WTC11 (cell line): Measurements from ENCODE around the gene CLMP. TPM values are rescaled to one million over a fixed set of nuclear protein-coding genes. Genes with fewer than 3 reads are reported as not detected.

Source experiments
- ATAC-seq: fragments of 200-7000 bp; cut with Tn5 transposase; 2 replicates; pipeline ENCODE4 v1.10.0; 2021; ENCODE audit warnings: mild to moderate bottlenecking, moderate library complexity
- CTCF ChIA-PET: fragments of 300-600 bp; sonication (Branson Sonifier 250); formaldehyde crosslinking; loops from one replicate; lab custom pipeline; 2021; ENCODE audit warnings: antibody characterized with exemption; lab: Charles Lee
- POLR2A ChIA-PET: fragments of 350-600 bp; sonication (Branson Sonifier 250); formaldehyde crosslinking; loops from one replicate; lab custom pipeline; 2021; ENCODE audit warnings: antibody characterized with exemption; lab: Charles Lee
- DNase-seq: peaks from one replicate; pipeline ENCODE4 v3.0.0; 2021; ENCODE audit warnings: low spot score
- H3K27ac Mint-ChIP-seq: 2 replicates; pipeline ENCODE4 v1.8.0; 2021; ENCODE audit warnings: mixed read lengths
- H3K27me3 Mint-ChIP-seq: 2 replicates; pipeline ENCODE4 v1.8.0; 2021; ENCODE audit warnings: low read depth, mild to moderate bottlenecking, moderate library complexity, mixed read lengths
- H3K36me3 Mint-ChIP-seq: 2 replicates; pipeline ENCODE4 v1.8.0; 2021; ENCODE audit warnings: mixed read lengths
- H3K4me1 Mint-ChIP-seq: 2 replicates; pipeline ENCODE4 v1.8.0; 2022; ENCODE audit warnings: mixed read lengths
- H3K4me3 Mint-ChIP-seq: 2 replicates; pipeline ENCODE4 v1.8.0; 2021; ENCODE audit warnings: mild to moderate bottlenecking, moderate library complexity, mixed read lengths
- H3K9me3 Mint-ChIP-seq: 2 replicates; pipeline ENCODE4 v1.8.0; 2021; ENCODE audit warnings: mixed read lengths
- ESRRA ChIP-seq: sonication (generic); formaldehyde crosslinking; IDR thresholded peaks from 2 replicates; pipeline ENCODE4 v1.8.1; 2022; ENCODE audit warnings: mild to moderate bottlenecking, missing genetic modification reagents, borderline replicate concordance
- FOXP1 ChIP-seq: sonication (generic); formaldehyde crosslinking; IDR thresholded peaks from 2 replicates; pipeline ENCODE4 v1.8.0; 2022; ENCODE audit warnings: missing genetic modification reagents, mild to moderate bottlenecking, moderate library complexity, borderline replicate concordance
- GABPB1 ChIP-seq: sonication (generic); formaldehyde crosslinking; IDR thresholded peaks from 2 replicates; pipeline ENCODE4 v1.8.1; 2023; ENCODE audit warnings: mild to moderate bottlenecking, missing genetic modification reagents
- GTF2I ChIP-seq: fragments of 250-450 bp; sonication (Bioruptor Pico); conservative IDR thresholded peaks from 2 replicates; pipeline ENCODE4 v1.4.0; 2021; ENCODE audit warnings: mild to moderate bottlenecking
- RORB ChIP-seq: fragments of 250-450 bp; sonication (Bioruptor Pico); IDR thresholded peaks from 2 replicates; pipeline ENCODE4 v1.9.0; 2021; ENCODE audit warnings: mild to moderate bottlenecking
- TP53 ChIP-seq: sonication (generic); formaldehyde crosslinking; IDR thresholded peaks from 2 replicates; pipeline ENCODE4 v1.8.1; 2023; ENCODE audit warnings: mild to moderate bottlenecking, missing genetic modification reagents
- ZNF416 ChIP-seq: fragments of 250-450 bp; sonication (Bioruptor Pico); IDR thresholded peaks from 2 replicates; pipeline ENCODE4 v1.9.0; 2021; ENCODE audit warnings: mild to moderate bottlenecking, inconsistent platforms
- total RNA-seq: library from RNA; stranded (reverse); gene quantifications from 3 replicates; pipeline ENCODE4 v1.2.3, GENCODE V29; 2021
- TF ChIP-seq, protein P1 (sequence below): fragments of 250-450 bp; sonication (Bioruptor Pico); conservative IDR thresholded peaks from 2 replicates; pipeline ENCODE4 v1.9.0; 2021; ENCODE audit warnings: mild to moderate bottlenecking
- TF ChIP-seq, protein P2 (sequence below): fragments of 250-450 bp; sonication (Bioruptor Pico); IDR thresholded peaks from 2 replicates; pipeline ENCODE4 v1.9.0; 2021; ENCODE audit warnings: mild to moderate bottlenecking
- TF ChIP-seq, protein P3 (sequence below): sonication (generic); formaldehyde crosslinking; IDR thresholded peaks from 2 replicates; pipeline ENCODE4 v1.8.1; 2022; ENCODE audit warnings: mild to moderate bottlenecking, moderate library complexity, missing genetic modification reagents
- TF ChIP-seq, protein P4 (sequence below): sonication (generic); formaldehyde crosslinking; IDR thresholded peaks from 2 replicates; pipeline ENCODE4 v1.8.1; 2023; ENCODE audit warnings: mild to moderate bottlenecking, moderate library complexity, missing genetic modification reagents

CLMP gene
- total RNA-seq, 1 experiment from 2014 or later, result 20.0 TPM

DNA sequence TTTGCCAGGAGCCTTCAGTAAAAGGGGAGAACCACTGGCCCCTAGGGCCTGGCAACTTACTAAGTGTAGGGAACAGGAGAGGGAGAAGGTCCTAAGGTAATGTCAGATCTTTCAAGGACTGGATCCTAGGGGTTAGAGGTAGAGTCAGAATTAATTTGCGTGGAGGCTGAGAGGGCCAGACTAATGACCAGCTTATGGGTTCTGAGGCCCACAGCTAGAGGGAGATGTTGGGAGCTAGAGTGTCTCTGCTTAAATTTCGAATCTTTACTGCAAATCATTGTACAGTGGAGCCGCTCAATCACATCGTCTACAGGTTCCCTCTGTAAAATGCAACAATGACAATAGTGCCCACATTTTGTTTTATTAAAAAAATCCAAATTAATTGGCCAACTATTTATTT, 31.4 kb downstream of the CLMP start (continued):
- TF ChIP-seq, protein P1, sequence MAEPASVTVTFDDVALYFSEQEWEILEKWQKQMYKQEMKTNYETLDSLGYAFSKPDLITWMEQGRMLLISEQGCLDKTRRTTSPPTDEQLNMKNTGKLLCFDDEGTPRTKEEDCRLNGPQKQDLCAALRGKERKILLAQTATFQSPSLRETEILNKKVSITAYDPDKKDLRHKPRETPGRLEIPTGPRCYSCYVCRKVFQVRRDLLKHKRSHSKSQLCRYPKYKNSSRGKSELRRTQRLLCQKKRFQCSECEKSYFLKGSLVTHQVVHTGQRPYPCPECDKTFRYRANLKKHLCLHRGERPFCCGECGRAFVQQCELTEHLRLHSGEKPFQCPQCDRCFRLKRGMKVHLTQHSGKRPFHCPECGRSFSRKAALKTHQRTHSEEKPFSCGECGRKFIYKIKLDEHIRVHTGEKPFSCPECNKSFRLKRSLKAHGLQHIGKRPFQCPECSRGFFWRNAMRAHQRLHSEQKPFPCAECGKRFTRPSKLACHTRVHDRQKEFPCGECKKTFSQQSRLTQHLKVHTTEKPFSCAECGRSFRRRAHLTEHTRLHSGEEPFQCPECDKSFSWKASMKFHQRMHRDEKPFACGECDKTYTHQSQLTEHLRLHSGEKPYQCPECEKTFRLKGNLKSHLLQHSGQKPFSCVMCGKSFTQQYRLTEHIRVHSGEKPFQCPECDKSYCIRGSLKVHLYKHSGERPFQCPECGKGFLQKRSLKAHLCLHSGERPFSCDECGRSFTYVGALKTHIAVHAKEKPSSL (CRISPR knock-in tag), result no peak
- TF ChIP-seq GABPB1, result no peak
- TF ChIP-seq, protein P2, sequence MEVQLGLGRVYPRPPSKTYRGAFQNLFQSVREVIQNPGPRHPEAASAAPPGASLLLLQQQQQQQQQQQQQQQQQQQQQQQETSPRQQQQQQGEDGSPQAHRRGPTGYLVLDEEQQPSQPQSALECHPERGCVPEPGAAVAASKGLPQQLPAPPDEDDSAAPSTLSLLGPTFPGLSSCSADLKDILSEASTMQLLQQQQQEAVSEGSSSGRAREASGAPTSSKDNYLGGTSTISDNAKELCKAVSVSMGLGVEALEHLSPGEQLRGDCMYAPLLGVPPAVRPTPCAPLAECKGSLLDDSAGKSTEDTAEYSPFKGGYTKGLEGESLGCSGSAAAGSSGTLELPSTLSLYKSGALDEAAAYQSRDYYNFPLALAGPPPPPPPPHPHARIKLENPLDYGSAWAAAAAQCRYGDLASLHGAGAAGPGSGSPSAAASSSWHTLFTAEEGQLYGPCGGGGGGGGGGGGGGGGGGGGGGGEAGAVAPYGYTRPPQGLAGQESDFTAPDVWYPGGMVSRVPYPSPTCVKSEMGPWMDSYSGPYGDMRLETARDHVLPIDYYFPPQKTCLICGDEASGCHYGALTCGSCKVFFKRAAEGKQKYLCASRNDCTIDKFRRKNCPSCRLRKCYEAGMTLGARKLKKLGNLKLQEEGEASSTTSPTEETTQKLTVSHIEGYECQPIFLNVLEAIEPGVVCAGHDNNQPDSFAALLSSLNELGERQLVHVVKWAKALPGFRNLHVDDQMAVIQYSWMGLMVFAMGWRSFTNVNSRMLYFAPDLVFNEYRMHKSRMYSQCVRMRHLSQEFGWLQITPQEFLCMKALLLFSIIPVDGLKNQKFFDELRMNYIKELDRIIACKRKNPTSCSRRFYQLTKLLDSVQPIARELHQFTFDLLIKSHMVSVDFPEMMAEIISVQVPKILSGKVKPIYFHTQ (CRISPR knock-in tag), result no peak
- no peak for TF ChIP-seq GTF2I (CRISPR knock-in tag)
- no peak for TF ChIP-seq ESRRA (CRISPR knock-in tag)
- TF ChIP-seq, protein P3, sequence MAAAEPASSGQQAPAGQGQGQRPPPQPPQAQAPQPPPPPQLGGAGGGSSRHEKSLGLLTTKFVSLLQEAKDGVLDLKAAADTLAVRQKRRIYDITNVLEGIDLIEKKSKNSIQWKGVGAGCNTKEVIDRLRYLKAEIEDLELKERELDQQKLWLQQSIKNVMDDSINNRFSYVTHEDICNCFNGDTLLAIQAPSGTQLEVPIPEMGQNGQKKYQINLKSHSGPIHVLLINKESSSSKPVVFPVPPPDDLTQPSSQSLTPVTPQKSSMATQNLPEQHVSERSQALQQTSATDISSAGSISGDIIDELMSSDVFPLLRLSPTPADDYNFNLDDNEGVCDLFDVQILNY (CRISPR knock-in tag), result no peak
- TF ChIP-seq, all 79 proteins: peak for 0

DNA sequence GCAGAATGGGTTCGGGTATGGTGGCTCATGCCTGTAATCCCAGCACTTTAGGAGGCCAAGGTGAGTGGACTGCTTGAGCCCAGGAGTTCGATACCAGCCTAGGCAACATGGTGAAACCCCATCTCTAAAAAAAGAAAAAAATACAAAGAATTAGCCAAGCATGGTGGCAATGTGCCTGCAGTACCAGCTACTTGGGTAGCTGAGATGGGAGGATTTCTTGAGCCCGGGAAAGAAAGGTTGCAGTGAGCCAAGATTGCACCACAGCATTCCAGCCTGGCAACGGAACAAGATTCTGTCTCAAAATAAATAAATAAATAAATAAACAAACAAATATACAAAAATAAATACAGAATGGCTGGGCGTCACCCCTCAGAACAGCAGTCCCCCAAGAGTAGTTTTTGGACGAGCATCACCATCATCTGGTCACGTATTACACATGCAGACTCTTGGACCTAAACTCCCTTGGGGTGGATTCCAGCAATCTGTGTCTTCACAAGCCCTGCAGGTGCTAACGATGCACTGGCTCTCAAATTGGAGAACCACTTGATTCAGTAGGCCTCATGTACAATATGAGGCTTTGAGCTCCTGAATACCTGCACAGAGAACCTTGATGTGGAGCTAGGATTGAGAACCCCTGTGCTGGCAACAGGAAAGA, 33.5 kb downstream of the CLMP start:
- peaks cover 14% of the 10 kb centered on the region for H3K4me1 Mint-ChIP-seq
- CTCF ChIA-PET, result interaction anchor here (0.8 to 8.3 kb wide), 7 partner anchors 10 to 100 kb away, joined by 3 to 93 read pairs (median 5); no protein-coding TSS in a partner anchor
- no peak overlapping the region for H3K4me3 Mint-ChIP-seq
- H3K27ac Mint-ChIP-seq, result no peak overlapping the region
- H3K9me3 Mint-ChIP-seq, result no peaks in the 10 kb centered on the region
- POLR2A ChIA-PET, result interaction anchor here (1.1 kb wide), 1 partner anchor 26 kb away, joined by 3 read pairs; no protein-coding TSS in a partner anchor
- no peak for TF ChIP-seq RORB
- no peak for ATAC-seq
- H3K27me3 Mint-ChIP-seq, result no peaks in the 10 kb centered on the region; the same call in 1 of the 2 replicates
- no peak for DNase-seq
- H3K36me3 Mint-ChIP-seq, result peaks cover 5% of the 10 kb centered on the region; the same call in 1 of the 2 replicates

DNA sequence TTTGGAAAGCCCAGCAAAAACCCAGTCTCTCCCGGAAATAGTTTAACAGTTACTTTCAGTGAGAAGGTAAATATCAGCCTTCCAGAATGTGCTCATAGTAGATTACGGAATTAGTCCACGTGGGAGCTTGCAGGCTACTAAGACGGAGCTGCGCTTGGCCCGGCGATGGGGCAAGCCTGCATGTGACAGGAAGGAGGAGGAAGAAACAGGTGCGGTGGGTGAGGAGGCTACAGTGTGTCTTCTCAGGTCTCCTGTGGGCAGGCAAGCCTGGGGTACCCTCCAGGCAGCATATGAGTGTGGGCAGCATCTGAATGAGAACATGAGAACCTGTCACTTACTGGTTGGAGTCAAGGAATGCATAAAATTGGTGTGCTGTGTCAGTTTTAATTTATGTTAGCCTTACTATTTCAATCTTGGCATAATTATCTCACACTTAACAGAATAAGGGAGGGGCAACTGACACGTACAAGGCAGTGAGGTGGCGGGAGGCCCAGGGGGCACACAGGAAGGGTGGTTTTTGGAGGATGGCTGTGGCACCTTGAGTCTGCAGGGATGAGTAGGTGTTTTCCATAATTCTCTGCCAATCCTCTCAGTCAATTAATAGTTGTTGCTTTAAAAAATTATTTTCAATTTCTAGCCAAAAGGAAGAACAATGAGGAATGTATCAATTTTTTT, 35.7 kb downstream of the CLMP start:
- no peak overlapping the region for H3K4me3 Mint-ChIP-seq
- ChIA-PET POLR2A (no interaction called here), CTCF (interaction anchor here (1.2 kb wide), 1 partner anchor 76 kb away, joined by 3 read pairs; no protein-coding TSS in a partner anchor)
- peaks cover 13% of the 10 kb centered on the region; the same call in 1 of the 2 replicates for H3K4me1 Mint-ChIP-seq
- DNase-seq (no peak), ATAC-seq (no peak)
- TF ChIP-seq ZNF416 (CRISPR knock-in tag) (no peak), TP53 (CRISPR knock-in tag) (no peak), FOXP1 (CRISPR knock-in tag) (no peak)
- TF ChIP-seq, protein P4, sequence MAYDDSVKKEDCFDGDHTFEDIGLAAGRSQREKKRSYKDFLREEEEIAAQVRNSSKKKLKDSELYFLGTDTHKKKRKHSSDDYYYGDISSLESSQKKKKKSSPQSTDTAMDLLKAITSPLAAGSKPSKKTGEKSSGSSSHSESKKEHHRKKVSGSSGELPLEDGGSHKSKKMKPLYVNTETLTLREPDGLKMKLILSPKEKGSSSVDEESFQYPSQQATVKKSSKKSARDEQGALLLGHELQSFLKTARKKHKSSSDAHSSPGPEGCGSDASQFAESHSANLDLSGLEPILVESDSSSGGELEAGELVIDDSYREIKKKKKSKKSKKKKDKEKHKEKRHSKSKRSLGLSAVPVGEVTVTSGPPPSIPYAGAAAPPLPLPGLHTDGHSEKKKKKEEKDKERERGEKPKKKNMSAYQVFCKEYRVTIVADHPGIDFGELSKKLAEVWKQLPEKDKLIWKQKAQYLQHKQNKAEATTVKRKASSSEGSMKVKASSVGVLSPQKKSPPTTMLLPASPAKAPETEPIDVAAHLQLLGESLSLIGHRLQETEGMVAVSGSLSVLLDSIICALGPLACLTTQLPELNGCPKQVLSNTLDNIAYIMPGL, result no peak
- no peaks in the 10 kb centered on the region; the same call in 1 of the 2 replicates for H3K27me3 Mint-ChIP-seq
- no peaks in the 10 kb centered on the region for H3K9me3 Mint-ChIP-seq
- H3K27ac Mint-ChIP-seq, result peak overlapping the region; percentile 22
- peaks cover 9% of the 10 kb centered on the region for H3K36me3 Mint-ChIP-seq
